ENCODE results near the gene MMP21. TPM values are rescaled to one million over a fixed set of nuclear protein-coding genes. Genes with fewer than 3 reads are reported as not detected.

MMP21 gene
- total and polyA plus RNA-seq, 2 experiments from 2014 or later, result not detected

- Histone ChIP-seq H3F3A (replicated peaks; ENCODE audit: low read depth) (no peaks in the 10 kb centered on the region), H3K4me3 (no peak overlapping the region), H3K4me1 (ENCODE audit: insufficient read depth) (no peaks in the 10 kb centered on the region), H3K4me2 (no peak overlapping the region), H4K20me1 (replicated peaks; ENCODE audit: insufficient read depth) (no peaks in the 10 kb centered on the region; the same call in 1 of the 2 replicates), H3K36me3 (ENCODE audit: insufficient read depth) (no peaks in the 10 kb centered on the region; the same call in 1 of the 2 replicates), H3K9me2 (ENCODE audit: insufficient read depth) (no peaks in the 10 kb centered on the region), H3K79me2 (replicated peaks; ENCODE audit: insufficient read depth) (no peaks in the 10 kb centered on the region), H3K27me3 (ENCODE audit: insufficient read depth) (no peaks in the 10 kb centered on the region), H3K27ac (ENCODE audit: low read depth) (no peak overlapping the region), H2AFZ (no peak overlapping the region)
- no peak for DNase-seq (ENCODE audit: low spot score)
- no peaks in the 10 kb centered on the region for H3K4me1 Mint-ChIP-seq
- no peak overlapping the region for H3K27ac Mint-ChIP-seq
- no peak for TF ChIP-seq NANOG (IDR thresholded peaks at IDR 0.05; ENCODE audit: borderline replicate concordance)
- TF ChIP-seq STAT1 (IDR thresholded peaks at IDR 0.05; ENCODE audit: unreplicated experiment), result no peak
- TF ChIP-seq EZH2 (IDR thresholded peaks at IDR 0.05; ENCODE audit: low read depth, unreplicated experiment), result no peak
- TF ChIP-seq EZH2phosphoT487 (IDR thresholded peaks at IDR 0.05; ENCODE audit: unreplicated experiment), result no peak
- no peak for TF ChIP-seq ZNF114 (CRISPR knock-in tag; IDR thresholded peaks at IDR 0.05)
- no peak for TF ChIP-seq CREB1 (CRISPR knock-in tag; IDR thresholded peaks at IDR 0.05; ENCODE audit: low read depth)
- no peak for TF ChIP-seq POLR2AphosphoS5 (IDR thresholded peaks at IDR 0.05; ENCODE audit: low read depth)
- TF ChIP-seq ETS1 (IDR thresholded peaks at IDR 0.05), result no peak
- no peak for TF ChIP-seq JUNB (IDR thresholded peaks at IDR 0.05; ENCODE audit: unreplicated experiment)
- TF ChIP-seq ZNF462 (CRISPR knock-in tag; IDR thresholded peaks at IDR 0.05), result no peak
- H3K27me3 Mint-ChIP-seq (ENCODE audit: insufficient read depth, low read depth, poor library complexity), result no peaks in the 10 kb centered on the region
- no peak for ATAC-seq
- H3K4me3 Mint-ChIP-seq, result no peak overlapping the region
- H3K9me3 Mint-ChIP-seq, result no peaks in the 10 kb centered on the region
- H3K36me3 Mint-ChIP-seq (ENCODE audit: low read depth), result peaks cover 23% of the 10 kb centered on the region
Observed at GRCh38 chr10:125812128-125812750, 36.6 kb upstream of the MMP21 start.
